Mammary epithelial cell (primary cell): ENCODE measurements around the gene ZNF28.

ENCODE experiments used
- EZH2 ChIP-seq: IDR thresholded peaks from 2 replicates; pipeline ENCODE4 v1.6.1; 2012; ENCODE audit warnings: low read length, inconsistent platforms, borderline replicate concordance
- TF ChIP-seq, protein P1 (sequence below), 2 donors: IDR thresholded peaks in 1 of 2; conservative IDR thresholded peaks in 1 of 2; 2 replicates each; pipeline ENCODE4 v1.5.1; 2011 to 2012; ENCODE audit warnings: inconsistent platforms in 2 of 2, low read length in 2 of 2, mild to moderate bottlenecking in 2 of 2, control low read depth in 1 of 2, low read depth in 1 of 2; ENCODE audit not compliant: insufficient read depth in 1 of 2; ENCODE audit errors: extremely low read depth in 1 of 2

DNA sequence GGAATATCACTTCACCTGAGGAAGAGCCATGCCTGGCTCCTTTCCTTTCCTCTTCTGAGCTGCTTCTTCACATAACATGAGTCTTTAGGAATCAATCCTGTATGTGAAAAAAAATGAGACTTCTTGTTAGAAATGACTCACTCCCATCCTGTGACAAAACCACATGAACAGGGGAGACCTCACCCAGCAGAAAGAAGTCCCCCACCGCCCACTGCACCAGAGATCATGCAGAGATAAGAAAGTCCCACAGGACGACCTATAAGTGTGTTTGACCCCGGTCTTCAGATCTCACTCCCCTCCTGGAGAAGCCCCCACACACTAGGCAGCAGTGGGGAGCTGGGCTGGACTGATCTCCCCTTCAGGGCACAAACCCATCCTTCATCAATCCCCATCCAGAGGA, 42.6 kb downstream of the ZNF28 start:
- TF ChIP-seq, protein P1, sequence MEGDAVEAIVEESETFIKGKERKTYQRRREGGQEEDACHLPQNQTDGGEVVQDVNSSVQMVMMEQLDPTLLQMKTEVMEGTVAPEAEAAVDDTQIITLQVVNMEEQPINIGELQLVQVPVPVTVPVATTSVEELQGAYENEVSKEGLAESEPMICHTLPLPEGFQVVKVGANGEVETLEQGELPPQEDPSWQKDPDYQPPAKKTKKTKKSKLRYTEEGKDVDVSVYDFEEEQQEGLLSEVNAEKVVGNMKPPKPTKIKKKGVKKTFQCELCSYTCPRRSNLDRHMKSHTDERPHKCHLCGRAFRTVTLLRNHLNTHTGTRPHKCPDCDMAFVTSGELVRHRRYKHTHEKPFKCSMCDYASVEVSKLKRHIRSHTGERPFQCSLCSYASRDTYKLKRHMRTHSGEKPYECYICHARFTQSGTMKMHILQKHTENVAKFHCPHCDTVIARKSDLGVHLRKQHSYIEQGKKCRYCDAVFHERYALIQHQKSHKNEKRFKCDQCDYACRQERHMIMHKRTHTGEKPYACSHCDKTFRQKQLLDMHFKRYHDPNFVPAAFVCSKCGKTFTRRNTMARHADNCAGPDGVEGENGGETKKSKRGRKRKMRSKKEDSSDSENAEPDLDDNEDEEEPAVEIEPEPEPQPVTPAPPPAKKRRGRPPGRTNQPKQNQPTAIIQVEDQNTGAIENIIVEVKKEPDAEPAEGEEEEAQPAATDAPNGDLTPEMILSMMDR (conservative IDR thresholded peaks at IDR 0.05 in 1 of 2, IDR thresholded peaks at IDR 0.05 in 1 of 2; ENCODE audit: extremely low read depth in 1 of 2, insufficient read depth in 1 of 2, low read depth in 1 of 2, low read length in 2 of 2) = no peak
- TF ChIP-seq EZH2 = no peak
